GM19463 (cell line): ENCODE results near the gene ANXA8.

Source experiments
- ATAC-seq: cut with Tn5 transposase; IDR thresholded peaks from one replicate; pipeline ENCODE4 v1.9.1; 2021; ENCODE audit warnings: mild to moderate bottlenecking, moderate library complexity; ENCODE audit not compliant: unreplicated experiment

Gene ANXA8

GRCh38 chr10:47449102-47449978 lies 34.6 kb downstream of the ANXA8 start:
- no peak for ATAC-seq

GRCh38 chr10:47447705-47448104 lies 36.2 kb downstream of the ANXA8 start:
- ATAC-seq, result no peak

GRCh38 chr10:47447209-47447608 lies 36.7 kb downstream of the ANXA8 start:
- ATAC-seq, result no peak

GRCh38 chr10:47445720-47446119 lies 38.2 kb downstream of the ANXA8 start:
- ATAC-seq, result no peak

- ATAC-seq, result no peak
These were observed 39.9 kb downstream of the ANXA8 start for GRCh38 chr10:47444047-47444446.

- ATAC-seq, result no peak
These were observed 40.8 kb downstream of the ANXA8 start for GRCh38 chr10:47443145-47443544.

GRCh38 chr10:47442351-47442750 lies 41.6 kb downstream of the ANXA8 start:
- ATAC-seq, result no peak

GRCh38 chr10:47441938-47442337 lies 42.0 kb downstream of the ANXA8 start:
- no peak for ATAC-seq

- no peak for ATAC-seq
These were observed 43.7 kb downstream of the ANXA8 start for GRCh38 chr10:47440207-47440606.

- ATAC-seq, result no peak
These were observed 44.9 kb downstream of the ANXA8 start for GRCh38 chr10:47438857-47439474.

- ATAC-seq, result no peak
These were observed 48.8 kb downstream of the ANXA8 start for GRCh38 chr10:47435081-47435480.

- no peak for ATAC-seq
These were observed 58.0 kb downstream of the ANXA8 start for GRCh38 chr10:47425813-47426419.

- no peak for ATAC-seq
These were observed 59.7 kb downstream of the ANXA8 start for GRCh38 chr10:47424231-47424630.

GRCh38 chr10:47423476-47423875 lies 60.4 kb downstream of the ANXA8 start:
- ATAC-seq, result no peak

- no peak for ATAC-seq
These were observed 62.6 kb downstream of the ANXA8 start for GRCh38 chr10:47421057-47421952.

GRCh38 chr10:47420305-47421056 lies 63.4 kb downstream of the ANXA8 start:
- ATAC-seq, result no peak

- no peak for ATAC-seq
These were observed 64.5 kb downstream of the ANXA8 start for GRCh38 chr10:47419421-47419820.

- ATAC-seq, result no peak
These were observed 64.9 kb downstream of the ANXA8 start for GRCh38 chr10:47418966-47419365.

- ATAC-seq, result no peak
These were observed 65.6 kb downstream of the ANXA8 start for GRCh38 chr10:47418321-47418720.
